H1 (cell line): ENCODE measurements around the gene SERPINE3.

ENCODE experiments used
- CTCF ChIP-seq, 3 experiments: IDR thresholded peaks; 1 replicate in 2 of 3; 2 replicates in 1 of 3; pipeline versions ENCODE4 v1.5.1 to v1.6.1; 2011; ENCODE audit warnings: low read length in 3 of 3, mild to moderate bottlenecking in 3 of 3, inconsistent platforms in 2 of 3, low read depth in 1 of 3, moderate library complexity in 1 of 3; ENCODE audit not compliant: insufficient read depth in 1 of 3; ENCODE audit errors: control extremely low read depth in 1 of 3
- HDAC2 ChIP-seq, 2 experiments: fragments of 300-600 bp in 1 of 2; sonication (generic) in 1 of 2; IDR thresholded peaks; 2 replicates each; pipeline ENCODE4 v1.6.1; 2011 to 2012; ENCODE audit warnings: low read depth in 2 of 2, low read length in 2 of 2, mild to moderate bottlenecking in 2 of 2, moderate library complexity in 2 of 2, borderline replicate concordance in 1 of 2, inconsistent platforms in 1 of 2
- RXRA ChIP-seq: IDR thresholded peaks from 2 replicates; pipeline ENCODE4 v1.6.1; 2011; ENCODE audit warnings: low read depth, mild to moderate bottlenecking, low read length, moderate library complexity; ENCODE audit not compliant: insufficient read depth
- TAF1 ChIP-seq: IDR thresholded peaks from 2 replicates; pipeline ENCODE4 v1.6.1; 2011; ENCODE audit warnings: mild to moderate bottlenecking, low read depth, low read length

DNA sequence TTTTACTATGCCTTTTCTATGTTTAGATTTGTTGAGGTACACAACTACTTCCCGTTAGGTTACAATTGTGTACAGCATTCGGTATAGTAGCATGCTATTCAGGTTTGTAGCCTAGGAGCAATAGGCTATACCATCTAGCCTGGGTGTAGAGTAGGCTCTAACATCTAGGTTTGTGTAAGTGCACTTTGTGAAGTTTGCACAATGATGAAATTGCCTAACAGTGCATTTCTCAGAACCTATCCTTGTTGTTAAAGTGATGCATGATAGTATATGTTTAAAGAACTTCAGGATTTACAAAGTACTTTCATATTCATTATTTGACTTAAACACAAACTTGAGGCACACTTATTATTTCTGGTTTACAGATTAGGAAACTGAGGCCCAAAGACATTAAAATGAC is 11.5 kb upstream of the SERPINE3 start:
- no peak for TF ChIP-seq CTCF (IDR thresholded peaks at IDR 0.05; ENCODE audit: control extremely low read depth in 1 of 3, insufficient read depth in 1 of 3, low read depth in 1 of 3, low read length in 3 of 3)
- no peak for TF ChIP-seq TAF1
- TF ChIP-seq HDAC2 (IDR thresholded peaks at IDR 0.05; ENCODE audit: borderline replicate concordance in 1 of 2, low read depth in 2 of 2, low read length in 2 of 2) = no peak
- no peak for TF ChIP-seq RXRA
